H1 (cell line): Measurements from ENCODE around the gene ERMN. TPM values are rescaled to one million over a fixed set of nuclear protein-coding genes. Genes with fewer than 3 reads are reported as not detected.
A peak's percentile ranks its signal among the peaks of the same experiment; 100 is the strongest.

Experiments
- RAD21 ChIP-seq, 2 experiments: IDR thresholded peaks in 1 of 2; conservative IDR thresholded peaks in 1 of 2; 2 replicates each; pipeline ENCODE4 v1.6.1; 2011; ENCODE audit warnings: low read depth in 2 of 2, low read length in 2 of 2, improper control_type of control experiment in 1 of 2, inconsistent platforms in 1 of 2, mild to moderate bottlenecking in 1 of 2, moderate library complexity in 1 of 2
- polyA plus RNA-seq, 7 experiments: library from polyadenylated mRNA; depleted of rRNA in 3 of 7; stranded (reverse) in 5 of 7; unstranded in 2 of 7; fragments of >200 nt in 5 of 7; fragments of 200-250 nt in 2 of 7; gene quantifications; 1 replicate in 5 of 7; 2 replicates in 1 of 7; 4 replicates in 1 of 7; pipeline versions ENCODE4 v1.2.1 to v1.2.3, GENCODE V29; 2011 to 2013; ENCODE audit warnings: missing spikeins in 2 of 7, mixed read lengths in 2 of 7
- total RNA-seq: library from RNA; stranded (reverse); fragmentation: NEBNext Ultra II Directional; extraction: Animal tissue kit (Norgen Biotek cat#: 25700); gene quantifications from 2 replicates; pipeline ENCODE4 v1.2.1, GENCODE V29; 2021

ERMN gene
- total and polyA plus RNA-seq, 2 of the 8 experiments (the other 6 are each of a cell fraction or from before 2014, with no cell fraction given) = 0.11 TPM; not detected in 1

DNA sequence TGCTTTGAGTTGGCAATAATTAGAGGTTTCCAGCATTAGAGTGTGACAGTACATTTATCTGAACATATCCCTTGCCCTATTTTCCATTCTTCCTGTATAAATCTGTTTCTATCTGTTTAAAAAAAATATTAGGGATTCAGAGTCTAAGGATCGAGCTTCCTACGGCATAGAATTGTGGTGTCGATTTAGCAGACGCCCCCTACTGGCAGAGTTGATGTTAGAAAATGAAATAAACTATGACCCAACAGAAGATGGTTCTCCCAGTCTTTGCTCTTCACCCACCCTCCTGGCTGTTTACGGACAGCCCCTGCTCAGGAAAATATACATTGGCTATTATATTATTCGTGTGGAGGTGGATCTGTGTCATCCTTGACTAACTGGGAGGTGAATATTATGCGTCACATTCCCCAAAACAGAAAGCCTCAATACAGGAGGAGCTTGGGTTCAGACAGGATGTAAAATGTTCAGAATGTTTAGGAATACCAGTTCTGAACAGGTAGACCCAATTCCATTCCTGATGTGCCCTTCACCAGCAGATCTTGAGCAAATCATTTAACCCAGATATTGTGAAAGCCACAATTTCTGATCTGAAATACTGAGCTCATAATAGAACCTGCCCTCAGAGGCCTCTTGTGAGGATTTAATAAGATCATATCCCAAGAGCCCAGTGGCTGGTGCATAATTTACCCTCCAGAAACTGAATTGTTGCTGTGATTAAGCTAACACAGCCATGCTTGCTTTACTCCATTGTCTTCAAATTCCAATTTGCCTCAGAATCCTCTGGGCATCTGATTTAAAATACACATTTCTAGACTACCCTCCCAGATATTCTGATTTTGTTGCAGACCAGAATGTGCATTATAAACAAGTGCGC lies 10.8 kb upstream of the ERMN start (continued):
- peak; percentile 38 to 40 for TF ChIP-seq RAD21 (IDR thresholded peaks at IDR 0.05 in 1 of 2, conservative IDR thresholded peaks at IDR 0.05 in 1 of 2; ENCODE audit: low read depth in 2 of 2, low read length in 2 of 2)
- TF ChIP-seq, all 59 proteins: peak for 2
